CD4-positive, alpha-beta T cell treated with Interleukin-17A for 1 hour (primary cell): Measurements from ENCODE around the gene AMBP.

Source experiments
- DNase-seq: peaks from one replicate; pipeline ENCODE4 v3.0.0-alpha.2; 2020

The AMBP gene

DNA sequence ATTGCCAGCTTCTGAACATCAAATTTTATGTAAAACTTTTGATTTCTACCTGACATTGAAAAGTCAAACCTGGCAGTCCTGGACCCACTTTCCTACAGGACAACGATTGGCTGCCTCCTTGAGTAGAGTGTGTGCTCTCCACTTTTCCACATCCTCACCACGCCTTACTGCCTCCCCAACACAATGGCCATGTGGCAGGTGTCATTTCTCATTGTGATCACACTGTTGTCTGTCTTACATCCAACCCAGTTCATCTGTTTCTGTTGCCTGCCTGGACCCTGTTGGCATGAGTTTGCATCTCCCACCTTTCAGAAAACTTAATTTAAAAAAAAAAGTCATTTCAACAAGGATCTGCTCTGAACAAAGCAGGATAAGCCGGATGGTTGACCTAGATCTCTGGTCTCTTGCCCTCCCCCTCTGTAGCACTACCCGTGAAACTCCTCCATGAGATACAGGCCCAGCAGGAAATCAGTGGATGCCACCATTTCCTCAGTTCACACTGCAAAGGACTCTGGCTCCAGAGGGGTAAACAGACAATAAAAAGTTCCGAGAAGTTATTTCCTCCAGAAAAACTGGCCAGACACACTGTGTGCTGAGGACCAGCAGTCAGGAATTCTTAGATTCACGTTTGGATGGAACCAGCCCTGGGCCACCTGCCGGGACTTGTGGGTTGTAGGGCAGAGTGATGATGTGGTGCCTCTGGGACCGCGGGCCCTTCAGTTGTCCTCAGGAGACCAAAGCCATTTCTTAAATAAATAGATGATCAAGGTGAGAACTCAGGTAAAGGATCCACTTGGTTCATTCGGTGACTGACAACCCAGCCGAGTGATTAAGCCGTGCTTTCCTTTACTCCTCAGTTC lies 48.6 kb downstream of the AMBP start:
- no peak for DNase-seq

GRCh38 chr9:114028646-114029045 lies 49.5 kb downstream of the AMBP start:
- DNase-seq: no peak

GRCh38 chr9:114027863-114028465 lies 50.1 kb downstream of the AMBP start:
- DNase-seq: no peak

DNA sequence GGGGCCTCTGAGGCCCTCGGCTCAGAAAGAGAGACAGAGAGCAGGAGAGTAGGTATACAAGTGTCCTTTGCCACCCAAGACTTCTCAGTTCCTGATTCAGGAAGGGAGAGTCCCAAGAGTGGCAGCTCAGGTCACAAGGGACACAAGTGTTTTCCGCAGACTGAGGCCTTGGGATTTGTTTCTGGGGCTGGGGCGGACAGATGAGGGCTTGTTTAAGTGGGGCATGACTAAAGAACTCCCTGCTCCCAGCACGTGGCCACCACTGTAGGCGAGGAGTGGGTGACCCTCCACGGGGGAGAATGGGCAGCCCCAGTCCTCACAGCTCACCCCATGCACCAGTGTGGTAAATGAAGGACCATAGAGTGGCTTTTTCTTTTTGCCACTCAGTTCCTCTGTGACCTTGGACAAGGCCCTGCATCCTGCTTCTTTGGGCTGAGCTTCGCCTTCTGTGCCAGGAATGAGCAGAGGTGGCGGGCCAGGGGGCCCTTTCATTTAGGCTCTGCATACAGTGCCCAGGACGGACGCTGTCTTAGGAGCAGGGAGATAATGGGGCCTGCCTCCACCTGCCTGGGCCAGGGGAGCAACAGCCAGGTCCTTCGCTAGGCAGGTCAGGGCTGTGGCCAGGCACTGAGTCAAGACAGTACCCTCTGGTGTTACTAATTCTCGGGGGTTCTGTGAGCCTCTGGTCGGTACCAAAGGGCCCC lies 50.8 kb downstream of the AMBP start:
- DNase-seq: no peak

DNA sequence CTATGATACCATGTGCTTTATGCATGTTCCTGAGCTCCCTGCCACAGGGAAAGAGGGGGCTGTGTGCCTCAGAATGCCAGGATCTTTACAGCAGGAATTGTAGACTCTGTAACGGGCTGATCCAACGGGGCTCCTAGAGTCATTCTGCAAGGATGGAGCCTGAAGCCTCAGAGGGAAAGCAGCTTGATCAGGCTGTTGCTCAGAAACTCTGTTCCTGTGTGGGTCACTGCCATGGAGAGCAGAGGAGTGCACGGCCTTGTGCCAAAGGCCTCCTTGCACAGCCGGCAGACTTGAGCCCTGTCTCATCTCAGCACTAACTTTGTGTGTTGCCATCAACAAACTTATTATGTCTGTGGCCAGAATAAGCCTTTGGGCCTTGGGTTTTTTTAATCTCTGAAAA lies 51.8 kb downstream of the AMBP start:
- DNase-seq: no peak

DNA sequence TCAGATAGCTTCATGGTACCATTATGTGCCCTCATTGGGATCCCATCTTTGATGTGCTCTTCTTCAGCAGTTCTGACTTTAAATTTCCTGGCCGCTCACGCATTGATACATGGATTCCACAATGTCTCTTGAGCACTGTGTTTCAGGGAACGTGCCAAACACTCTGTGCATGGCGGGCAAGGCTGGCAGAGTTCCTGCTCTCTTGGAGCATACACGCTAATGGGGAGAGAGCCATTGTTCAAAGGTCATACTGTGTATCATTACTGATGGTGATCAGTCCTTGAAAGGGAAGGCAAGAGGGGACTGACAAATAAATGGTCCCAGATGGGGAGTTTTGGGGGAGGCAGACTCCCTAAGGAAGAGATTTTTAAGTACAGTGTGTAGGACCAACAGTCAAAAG lies 52.3 kb downstream of the AMBP start:
- DNase-seq: no peak

- DNase-seq: no peak
These were observed 52.8 kb downstream of the AMBP start for GRCh38 chr9:114025196-114025753.

DNA sequence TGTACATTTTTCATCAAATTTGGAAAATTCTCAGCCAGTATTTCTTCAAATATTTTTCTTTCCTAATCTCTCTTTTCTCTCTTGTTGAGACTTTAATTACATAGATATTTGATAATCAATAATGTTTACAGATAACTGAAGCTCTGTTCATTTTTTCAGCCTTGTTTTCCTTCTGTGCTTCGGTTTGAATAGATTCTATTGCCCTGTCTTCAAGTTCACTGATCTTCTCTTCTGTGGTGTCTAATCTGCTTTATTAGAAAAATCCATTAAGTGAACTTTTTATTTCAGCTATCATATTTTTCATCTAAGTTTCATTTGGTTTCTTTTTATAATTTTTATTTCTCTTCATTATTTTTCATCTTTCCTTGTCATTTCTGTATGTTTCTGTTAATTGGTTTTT lies 54.1 kb downstream of the AMBP start:
- DNase-seq: no peak

DNA sequence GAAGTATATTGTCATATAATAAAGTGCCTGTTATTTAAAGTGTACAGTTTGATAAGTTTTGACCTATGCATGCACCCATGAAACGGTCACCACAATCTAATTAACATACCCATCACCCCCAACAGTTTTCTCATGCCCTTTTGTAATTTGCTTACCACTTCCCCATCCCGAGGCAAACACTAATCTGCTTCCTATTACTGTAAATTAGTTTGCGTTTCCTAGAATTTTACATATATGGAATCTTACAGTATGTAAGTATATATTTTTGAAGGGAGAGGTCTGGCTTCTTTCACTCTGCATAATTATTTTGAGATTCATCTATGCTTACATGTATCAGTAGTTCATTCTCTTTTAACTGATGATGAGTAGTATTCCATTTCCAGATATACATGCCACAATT lies 56.5 kb downstream of the AMBP start:
- no peak for DNase-seq

DNA sequence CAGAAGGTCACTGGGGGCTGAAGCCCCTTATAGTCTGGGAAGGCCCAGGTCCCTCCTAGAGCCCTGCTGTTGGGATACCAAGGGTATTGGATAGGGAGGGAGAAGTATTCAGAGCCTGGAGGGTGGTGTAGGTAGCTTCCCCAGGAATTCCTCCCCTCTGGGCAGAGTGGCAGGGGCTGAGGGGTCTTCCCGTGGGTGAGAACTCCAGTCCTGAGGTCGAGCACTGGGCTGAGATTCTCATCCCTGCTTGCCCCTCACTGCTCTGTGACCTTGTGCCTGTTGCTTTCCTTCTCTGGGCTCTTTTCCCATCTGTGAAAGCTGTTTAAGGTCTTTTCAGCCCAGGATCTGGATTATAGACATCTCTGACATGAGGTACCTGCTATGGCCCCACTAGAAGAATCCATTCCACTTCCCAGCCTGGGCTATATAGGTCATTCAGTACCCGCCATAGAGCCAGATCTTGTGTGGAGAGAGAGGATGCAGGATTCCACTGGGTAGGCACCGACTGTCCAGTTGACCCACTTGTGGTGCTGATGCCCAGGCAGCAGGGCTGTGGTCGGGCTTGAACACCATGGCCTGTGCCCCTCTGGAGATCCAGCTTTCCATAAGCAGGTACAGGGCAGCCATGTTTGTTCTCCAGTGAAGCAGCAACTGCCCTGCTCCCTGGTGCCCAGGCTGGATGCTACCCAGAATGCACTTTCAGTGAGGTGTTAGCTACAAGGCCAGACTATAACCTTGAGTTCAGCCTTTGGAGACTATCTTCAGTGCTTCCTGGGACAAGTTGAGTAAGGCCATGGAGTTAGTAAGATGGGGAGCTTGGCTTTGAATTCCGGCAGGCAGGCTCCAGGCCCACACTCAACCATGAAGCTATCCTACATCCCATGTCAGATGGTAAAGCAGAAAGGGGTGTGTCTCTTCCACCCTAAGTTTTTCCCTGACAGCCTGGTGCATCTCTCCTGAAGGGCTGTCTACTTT lies 60.1 kb downstream of the AMBP start:
- no peak for DNase-seq

DNA sequence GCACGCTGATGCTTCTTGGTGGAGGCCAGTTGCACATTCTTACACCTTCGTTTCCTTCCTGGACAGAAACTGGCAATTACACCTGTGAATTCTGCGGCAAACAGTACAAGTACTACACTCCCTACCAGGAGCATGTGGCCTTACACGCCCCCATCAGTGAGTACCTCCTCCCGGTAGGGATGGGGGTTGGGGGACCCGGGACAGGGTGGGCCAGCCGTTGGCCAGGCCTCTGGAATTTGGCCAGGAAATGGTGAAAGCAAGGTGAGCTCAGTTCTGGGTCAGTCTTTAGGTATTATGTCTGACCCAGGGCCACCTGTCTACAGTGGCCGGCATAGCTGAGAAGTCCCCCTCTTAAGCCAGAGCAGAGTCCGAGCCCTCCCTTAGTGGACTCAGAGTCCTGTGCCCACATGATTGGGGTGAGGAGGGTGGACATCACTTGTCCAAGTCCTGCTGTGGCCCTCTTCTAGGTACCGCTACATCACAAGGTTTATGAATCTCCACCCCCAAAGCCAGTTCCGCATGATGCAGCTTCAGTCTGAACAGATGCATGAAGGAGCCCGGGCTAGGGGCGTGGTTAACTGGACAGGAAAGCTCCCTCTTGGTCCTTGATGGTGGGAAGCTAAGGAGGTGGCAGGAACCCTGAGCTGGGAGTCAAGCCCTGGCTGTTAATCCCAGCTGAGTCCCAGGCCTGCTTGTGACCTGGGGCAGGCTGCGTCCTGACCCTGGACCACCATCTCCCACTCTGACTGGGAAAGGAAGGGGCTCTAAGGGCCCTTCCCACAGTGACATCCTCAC lies 61.3 kb downstream of the AMBP start:
- no peak for DNase-seq

GRCh38 chr9:114016101-114016500 lies 62.0 kb downstream of the AMBP start:
- DNase-seq: no peak

DNA sequence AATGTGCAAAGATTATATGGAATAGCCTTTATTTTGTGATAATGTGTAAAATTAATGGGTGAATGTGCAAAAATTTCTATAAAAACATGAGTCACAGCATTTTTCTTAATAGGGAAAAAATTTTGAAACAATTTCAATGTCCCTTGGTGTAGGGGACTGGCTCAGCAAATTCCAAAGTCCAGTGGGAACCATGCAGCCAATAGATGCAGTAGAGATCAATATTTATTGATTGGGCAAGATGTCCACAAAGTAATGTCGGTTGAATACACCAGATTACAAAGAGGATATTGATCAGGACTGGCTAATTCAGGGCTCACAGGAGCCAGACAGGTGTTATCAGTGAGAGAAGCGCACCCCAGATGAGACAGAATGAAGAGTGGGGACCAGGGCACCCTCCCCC lies 62.5 kb downstream of the AMBP start:
- no peak for DNase-seq

DNA sequence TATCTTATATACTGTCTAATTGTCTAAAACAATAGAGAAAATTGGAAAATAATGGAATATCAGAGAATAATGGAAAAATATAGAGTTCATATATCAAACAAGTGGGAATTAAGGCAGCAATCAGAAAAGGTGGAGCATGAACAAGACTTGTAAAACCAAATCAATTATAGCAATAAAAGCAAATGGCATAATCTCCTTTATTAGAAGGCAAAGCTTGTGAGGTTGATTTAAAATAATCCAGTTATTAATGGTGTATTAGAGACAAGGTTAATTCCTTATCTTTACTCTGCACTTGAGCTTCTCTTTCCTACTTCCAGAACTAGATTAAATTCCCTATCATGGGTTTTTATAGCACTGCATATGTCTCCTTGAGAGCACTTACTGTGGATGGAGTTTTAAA lies 64.1 kb downstream of the AMBP start:
- no peak for DNase-seq

DNA sequence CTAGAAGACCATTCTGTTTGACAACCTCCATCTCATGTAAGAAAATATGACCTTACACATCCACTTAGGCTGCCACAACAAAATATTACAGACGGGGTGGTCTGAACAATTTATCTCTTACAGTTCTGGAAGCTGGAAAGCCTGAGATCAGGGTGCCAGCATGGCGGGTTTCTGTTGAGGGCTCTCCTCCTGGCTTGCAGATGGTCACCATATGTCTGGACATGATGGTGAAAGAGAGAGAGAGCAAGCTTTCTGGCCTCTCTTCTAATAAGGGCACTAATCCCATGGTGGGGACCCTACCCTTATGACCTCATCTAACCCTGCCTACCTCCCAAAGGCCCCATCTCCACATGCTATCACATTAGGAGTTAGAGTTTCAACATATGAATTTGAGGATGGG lies 66.0 kb downstream of the AMBP start:
- DNase-seq: no peak

GRCh38 chr9:114011313-114011712 lies 66.8 kb downstream of the AMBP start:
- no peak for DNase-seq
